GM18909 (cell line): Measurements from ENCODE around the gene GLDC.
A peak's percentile ranks its signal among the peaks of the same experiment; 100 is the strongest.
"Not testable (repeated sequence)": the region's sequence is repeated elsewhere in the genome, so short reads cannot be mapped to it uniquely, and the experiment has no call there.

Source experiments
- ATAC-seq: cut with Tn5 transposase; IDR thresholded peaks from one replicate; pipeline ENCODE4 v1.9.1; 2021; ENCODE audit warnings: mild to moderate bottlenecking; ENCODE audit not compliant: unreplicated experiment, poor library complexity

The GLDC gene

GRCh38 chr9:6645355-6646292 lies at the start of gene GLDC:
Gene GLDC, minus strand, starts transcription at chr9:6645729. Its CDS starts 230 bp downstream, at chr9:6645499.
- peak; percentile 95 for ATAC-seq

- no peak for ATAC-seq
Measured at GRCh38 chr9:6692881-6693361, 47.4 kb upstream of the GLDC start.

DNA sequence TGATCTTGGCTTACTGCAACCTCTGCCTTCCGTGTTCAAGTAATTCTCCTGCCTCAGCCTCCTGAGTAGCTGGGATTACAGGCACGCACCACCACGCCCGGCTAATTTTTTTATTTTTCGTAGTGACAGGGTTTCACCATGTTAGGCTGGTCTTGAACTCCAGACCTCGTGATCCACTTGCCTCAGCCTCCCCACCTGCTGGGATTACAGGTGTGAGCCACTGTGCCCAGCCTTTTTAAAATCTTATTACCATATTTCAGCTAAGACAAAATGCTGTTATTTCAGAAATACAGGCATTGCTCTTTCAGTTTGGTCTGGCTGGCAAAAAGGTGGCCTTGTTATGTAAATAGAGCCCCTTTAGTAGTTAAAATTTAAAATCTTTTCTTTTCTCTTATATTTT lies 46.9 kb upstream of the GLDC start:
- no peak for ATAC-seq

- ATAC-seq = not testable (repeated sequence)
Measured at GRCh38 chr9:6690675-6691070, 45.1 kb upstream of the GLDC start.

GRCh38 chr9:6689893-6690674 lies 44.6 kb upstream of the GLDC start:
- no peak for ATAC-seq

DNA sequence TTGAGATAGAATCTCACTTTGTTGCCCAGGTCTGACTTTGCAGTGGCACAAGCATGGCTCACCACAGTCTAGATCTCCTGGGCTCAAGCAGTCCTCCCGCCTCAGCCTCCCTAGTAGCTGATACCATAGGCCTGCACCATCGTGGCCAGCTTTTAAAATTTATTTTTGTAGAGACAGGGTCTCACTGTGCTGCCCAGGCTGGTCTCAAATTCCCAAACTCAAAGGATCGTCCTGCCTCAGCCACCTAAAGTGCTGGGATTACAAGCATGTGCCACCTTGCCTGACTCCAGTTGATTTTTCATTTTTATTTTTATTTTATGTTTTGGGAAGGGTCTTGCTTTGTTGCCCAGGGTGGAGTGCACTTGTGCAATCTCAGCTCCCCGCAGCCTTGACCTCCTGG lies 41.7 kb upstream of the GLDC start:
- ATAC-seq = no peak

DNA sequence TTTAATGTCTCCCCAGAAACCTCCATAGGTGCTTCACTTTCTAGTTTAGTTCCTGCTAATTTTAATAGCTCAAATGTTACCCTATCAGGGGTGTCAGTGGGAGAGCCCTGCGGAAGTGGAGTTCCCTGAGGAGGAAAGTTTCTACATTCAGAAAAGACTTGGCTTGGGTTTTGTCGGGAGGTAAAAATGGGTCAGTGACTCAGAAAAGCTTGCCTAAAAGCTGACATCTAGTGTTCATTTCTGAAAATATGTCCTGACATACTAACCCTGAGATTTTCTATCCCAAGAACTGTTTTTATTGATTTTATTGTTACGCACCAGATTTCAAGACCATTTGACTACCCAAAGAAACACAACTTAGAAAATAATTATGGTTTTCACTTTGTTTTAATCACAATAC lies 40.9 kb upstream of the GLDC start:
- no peak for ATAC-seq

DNA sequence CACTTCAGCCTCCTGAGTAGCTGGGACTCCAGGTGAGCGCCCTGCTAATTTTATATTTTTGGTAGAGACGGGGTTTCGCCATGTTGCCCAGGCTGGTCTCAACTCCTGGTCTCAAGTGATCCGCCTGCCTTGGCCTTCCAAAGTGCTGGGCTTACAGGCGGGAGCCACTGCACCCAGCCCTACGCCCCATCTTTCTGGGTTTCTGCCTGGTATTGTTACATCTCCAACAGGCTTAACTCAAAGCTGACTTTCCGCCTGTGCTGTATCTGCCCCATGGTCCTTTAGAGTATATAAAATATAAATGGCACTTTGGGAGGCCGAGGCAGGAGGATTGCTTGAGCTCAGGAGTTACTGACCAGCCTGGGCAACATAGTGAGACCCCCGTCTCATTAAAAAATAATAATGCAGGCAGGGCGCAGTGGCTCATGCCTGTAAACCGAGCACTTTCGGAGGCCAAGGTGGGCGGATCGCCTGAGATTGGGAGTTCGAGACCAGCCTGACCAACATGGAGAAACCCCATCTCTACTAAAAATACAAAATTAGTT lies 36.5 kb upstream of the GLDC start:
- ATAC-seq = no peak

- ATAC-seq = peak; percentile 77
Measured at GRCh38 chr9:6681147-6681956, 35.8 kb upstream of the GLDC start.

DNA sequence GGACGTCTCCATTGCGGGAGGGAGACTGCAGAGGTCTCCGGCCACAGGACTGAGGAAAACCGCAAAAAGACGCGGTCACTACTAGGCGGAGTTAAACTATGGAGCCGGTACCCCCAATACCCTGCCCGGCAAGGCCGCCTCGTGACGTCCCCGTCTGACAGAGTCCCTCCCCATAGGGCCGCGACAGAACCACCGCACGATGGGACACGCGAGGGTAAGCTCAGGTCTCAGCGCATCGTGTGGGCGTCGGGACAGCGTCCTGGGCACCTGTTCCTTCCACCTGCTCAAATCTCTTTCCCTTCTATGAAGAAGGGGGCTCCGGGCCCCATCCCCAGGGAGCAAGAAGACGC lies 35.2 kb upstream of the GLDC start:
- peak; percentile 29 for ATAC-seq

DNA sequence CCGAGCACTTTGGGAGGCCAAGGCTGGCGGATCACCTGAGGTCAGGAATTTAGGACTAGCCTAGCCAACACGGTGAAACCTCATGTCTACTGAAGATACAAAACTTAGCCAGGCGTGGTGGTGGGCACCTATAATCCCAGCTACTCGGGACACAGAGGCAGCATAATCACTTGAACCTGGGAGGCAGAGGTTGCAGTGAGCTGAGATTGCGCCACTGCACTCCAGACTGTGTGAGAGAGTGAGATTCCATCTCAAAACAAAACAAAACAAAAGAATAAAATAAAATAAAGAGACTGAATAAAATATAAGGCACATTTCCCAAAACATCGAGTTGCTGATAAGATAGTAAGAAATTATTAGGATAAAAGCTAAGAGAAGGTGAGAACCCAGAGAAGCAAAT lies 32.3 kb upstream of the GLDC start:
- no peak for ATAC-seq

DNA sequence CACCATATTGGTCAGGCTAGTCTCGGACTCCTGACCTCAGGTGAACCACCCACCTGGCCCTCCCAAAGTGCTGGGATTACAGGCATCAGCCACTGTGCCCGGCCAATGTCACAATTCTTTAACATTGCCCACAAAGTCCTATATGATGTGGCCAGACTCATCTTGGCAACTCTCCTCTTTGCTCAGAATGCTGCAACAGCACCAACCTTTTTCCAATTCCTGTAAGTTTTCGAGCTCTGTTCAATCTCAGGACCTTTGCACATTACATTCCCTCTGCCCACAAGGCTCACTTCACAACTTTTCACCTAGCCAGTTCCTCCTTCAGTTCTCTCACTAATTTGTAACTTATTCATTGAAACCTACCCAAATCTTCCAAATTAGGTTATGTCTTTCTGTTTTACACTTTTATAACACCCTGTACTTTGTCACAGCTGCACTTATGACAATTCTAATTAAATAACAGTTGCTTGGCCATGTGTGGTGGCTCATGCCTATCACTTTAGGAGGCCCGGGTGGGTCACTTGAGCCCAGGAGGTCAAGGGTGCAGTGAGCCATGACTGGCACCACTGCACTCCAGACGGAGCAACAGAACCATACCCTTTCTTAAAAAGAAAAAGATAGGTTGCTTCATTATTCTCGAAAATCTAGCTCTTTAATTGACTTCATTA lies 30.9 kb upstream of the GLDC start:
- ATAC-seq = no peak

GRCh38 chr9:6675268-6675667 lies 29.7 kb upstream of the GLDC start:
- no peak for ATAC-seq

- ATAC-seq = peak; percentile 76
Measured at GRCh38 chr9:6673326-6674025, 27.9 kb upstream of the GLDC start.

GRCh38 chr9:6672118-6672517 lies 26.6 kb upstream of the GLDC start:
- ATAC-seq = no peak

DNA sequence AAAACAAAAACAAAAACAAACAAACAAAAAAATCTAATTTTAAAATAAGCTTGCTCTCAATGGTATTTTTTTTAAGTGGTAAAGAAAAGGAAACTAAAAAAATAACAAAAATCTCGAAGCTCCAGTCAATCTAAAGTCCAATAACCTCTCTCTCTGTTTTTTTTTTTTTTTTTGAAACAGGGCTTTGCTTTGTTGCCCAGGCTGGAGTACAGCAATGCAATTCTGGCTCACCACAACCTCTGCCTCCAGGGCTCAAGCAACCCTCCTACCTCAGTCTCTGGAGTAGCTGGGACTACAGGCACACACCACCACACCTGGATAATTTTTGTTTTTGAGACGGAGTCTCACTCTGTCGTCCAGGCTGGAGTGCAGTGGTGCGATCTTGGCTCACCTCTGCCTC lies 25.9 kb upstream of the GLDC start:
- ATAC-seq = no peak

DNA sequence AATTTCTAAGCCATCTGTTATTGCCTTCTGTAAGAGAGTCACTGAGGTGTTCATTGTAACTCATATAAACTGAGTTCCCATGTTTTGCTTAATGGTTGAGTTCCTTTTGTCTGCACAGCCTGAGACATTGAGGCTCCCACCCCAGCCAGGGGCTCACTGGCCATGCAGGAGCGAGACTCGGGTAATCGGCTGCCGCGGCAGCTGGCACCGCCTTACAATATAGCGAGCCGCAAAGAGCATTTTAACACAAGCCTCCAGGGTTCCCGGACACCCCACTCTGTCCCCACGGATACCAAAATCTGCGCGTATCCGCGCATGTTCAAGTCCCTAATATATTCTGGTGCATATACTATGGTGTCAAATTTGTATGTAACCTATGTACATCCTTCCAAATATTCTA lies 24.4 kb upstream of the GLDC start:
- no peak for ATAC-seq

- no peak for ATAC-seq
Measured at GRCh38 chr9:6667633-6668280, 22.2 kb upstream of the GLDC start.

- ATAC-seq = no peak
Measured at GRCh38 chr9:6667080-6667479, 21.6 kb upstream of the GLDC start.
